ENCODE data around the gene ACSS3. TPM values are rescaled to one million over a fixed set of nuclear protein-coding genes. Genes with fewer than 3 reads are reported as not detected.

Gene ACSS3
- total and polyA plus RNA-seq, 2 of the 8 experiments (the other 6 are each of a cell fraction or from before 2014, with no cell fraction given): 14.4 to 24.0 TPM

- Histone ChIP-seq H4K91ac (replicated peaks; ENCODE audit: insufficient read length, low read length) (no peak overlapping the region), H3K4ac (replicated peaks; ENCODE audit: insufficient read length, low read depth, low read length) (no peak overlapping the region), H3K4me1 (replicated peaks in 1 of 4; ENCODE audit: control insufficient read depth in 3 of 4, insufficient read depth in 4 of 4, low read length in 3 of 4) (peaks cover 0 to 20% (median 9%) of the 10 kb centered on the region in 4 experiments; a peak in 5 of 7 replicates), H2BK15ac (ENCODE audit: low read length) (no peak overlapping the region), H3K27me3 (replicated peaks in 1 of 4; ENCODE audit: control insufficient read depth in 3 of 4, extremely low read depth in 1 of 4, insufficient read depth in 3 of 4, low read length in 3 of 4) (no peaks in the 10 kb centered on the region), H3K4me2 (ENCODE audit: insufficient read depth in 1 of 2, low read depth in 2 of 2, low read length in 2 of 2) (no peak overlapping the region), H3K4me3 (ENCODE audit: extremely low read depth in 1 of 4, insufficient read depth in 2 of 4, low read depth in 3 of 4, low read length in 4 of 4) (no peak overlapping the region), H2BK120ac (replicated peaks; ENCODE audit: low read depth, low read length) (no peak overlapping the region), H3K23ac (ENCODE audit: insufficient read length) (no peak overlapping the region), H2BK20ac (ENCODE audit: low read length) (no peak overlapping the region), H2BK12ac (ENCODE audit: low read depth, low read length) (no peak overlapping the region), H3K9ac (replicated peaks in 1 of 4; ENCODE audit: extremely low read depth in 1 of 4, low read depth in 3 of 4, low read length in 3 of 4) (no peak overlapping the region), H4K8ac (ENCODE audit: extremely low read depth, insufficient read depth, low read length) (no peak overlapping the region), H3K79me2 (ENCODE audit: control insufficient read depth in 1 of 2, insufficient read depth in 2 of 2, low read length in 2 of 2) (peaks cover 0 to 60% of the 10 kb centered on the region in 2 experiments; a peak in 2 of 4 replicates), H2AFZ (ENCODE audit: low read length) (no peak overlapping the region), H3K36me3 (ENCODE audit: control insufficient read depth in 2 of 4, insufficient read depth in 4 of 4, low read length in 3 of 4) (no peaks in the 10 kb centered on the region), H3K27ac (ENCODE audit: low read depth, low read length) (no peak overlapping the region), H4K5ac (ENCODE audit: insufficient read length, low read depth, low read length) (no peak overlapping the region), H3K9me3 (ENCODE audit: insufficient read depth in 2 of 2, low read depth in 1 of 2, low read length in 1 of 2) (no peaks in the 10 kb centered on the region), H3K18ac (ENCODE audit: extremely low read depth, low read length) (no peak overlapping the region), H2BK5ac (ENCODE audit: low read depth, low read length) (no peak overlapping the region), H3K79me1 (ENCODE audit: low read depth, low read length) (0 out of 2 replicates have a peak, but pooled peaks cover 2% of the 10 kb centered on the region), H3K14ac (ENCODE audit: insufficient read length) (no peak overlapping the region), H4K20me1 (replicated peaks in 1 of 2; ENCODE audit: control insufficient read depth in 1 of 2, insufficient read depth in 2 of 2, low read length in 2 of 2) (no peaks in the 10 kb centered on the region), H2AK5ac (ENCODE audit: low read depth, low read length) (no peak overlapping the region), H3K56ac (replicated peaks; ENCODE audit: insufficient read length, low read depth, low read length) (no peak overlapping the region), H3K23me2 (ENCODE audit: low read depth, low read length) (no peaks in the 10 kb centered on the region)
- ChIA-PET POLR2A (ENCODE audit: partially characterized antibody) (no interaction called here), CTCF (ENCODE audit: partially characterized antibody) (no interaction called here)
- DNase-seq (ENCODE audit: low read depth in 1 of 2, low spot score in 2 of 2) (no peak), FAIRE-seq (no peak)
- WGBS, 2 experiments (ENCODE audit: extremely low coverage in 1 of 2, insufficient coverage in 1 of 2, insufficient read length in 1 of 2, insufficient replicate concordance in 2 of 2, low coverage in 1 of 2, low lambda C conversion rate in 2 of 2, missing lambda C conversion rate in 1 of 2): 86% methylated on average over 1 of the region's 1 CpG; no CpG with 5 or more reads in 1 of the 2 experiments
Measured at GRCh38 chr12:81089412-81089811, 11.5 kb downstream of the ACSS3 start.

All from H1 (cell line).